CD14-positive monocyte (primary cell): Measurements from ENCODE around the gene P2RX3. TPM values are rescaled to one million over a fixed set of nuclear protein-coding genes. Genes with fewer than 3 reads are reported as not detected.

ENCODE experiments used
- DNase-seq, 3 donors: peaks; one replicate each; pipeline ENCODE4 v3.0.0-alpha.2; 2011 to 2022
- H2AFZ ChIP-seq: 2 replicates; pipeline ENCODE4 v1.6.0; 2012; ENCODE audit warnings: mild to moderate bottlenecking, low read depth, low read length, inconsistent platforms; ENCODE audit not compliant: insufficient read depth, poor library complexity, severe bottlenecking
- H3K27ac ChIP-seq, 2 donors: 1 replicate in 1 of 2; 2 replicates in 1 of 2; pipeline ENCODE4 v1.5.1; 2012 to 2013; ENCODE audit warnings: low read length in 2 of 2, control low read depth in 1 of 2, inconsistent platforms in 1 of 2, low read depth in 1 of 2, mild to moderate bottlenecking in 1 of 2
- H3K27me3 ChIP-seq, 2 donors: one replicate each; pipeline versions ENCODE4 v1.6.0 to v1.6.1; 2011 to 2013; ENCODE audit warnings: low read length in 2 of 2; ENCODE audit not compliant: control insufficient read depth in 2 of 2, insufficient read depth in 2 of 2
- H3K36me3 ChIP-seq, 2 donors: replicated peaks in 1 of 2; 1 replicate in 1 of 2; 2 replicates in 1 of 2; pipeline versions ENCODE4 v1.5.1 to v1.6.1; 2012 to 2013; ENCODE audit warnings: low read length in 2 of 2, control low read depth in 1 of 2, inconsistent platforms in 1 of 2, mild to moderate bottlenecking in 1 of 2; ENCODE audit not compliant: insufficient read depth in 2 of 2, control insufficient read depth in 1 of 2
- H3K4me1 ChIP-seq, 2 donors: 1 replicate in 1 of 2; 2 replicates in 1 of 2; pipeline versions ENCODE4 v1.5.1 to v1.6.1; 2012 to 2013; ENCODE audit warnings: low read length in 2 of 2, control low read depth in 1 of 2, inconsistent platforms in 1 of 2, mild to moderate bottlenecking in 1 of 2, moderate library complexity in 1 of 2; ENCODE audit not compliant: insufficient read depth in 2 of 2, control insufficient read depth in 1 of 2
- H3K4me2 ChIP-seq: replicated peaks from 2 replicates; pipeline ENCODE3; 2012; ENCODE audit warnings: low read length, moderate library complexity, mild to moderate bottlenecking; ENCODE audit not compliant: poor library complexity, severe bottlenecking; ENCODE audit errors: extremely low read depth
- H3K4me3 ChIP-seq, 3 experiments: fragments of 200-600 bp in 1 of 3; sonication (generic) in 1 of 3; replicated peaks in 1 of 3; 1 replicate in 2 of 3; 2 replicates in 1 of 3; pipeline ENCODE4 v1.5.1; 2011 to 2013; ENCODE audit warnings: low read length in 3 of 3, mild to moderate bottlenecking in 3 of 3, control low read depth in 2 of 3, low read depth in 2 of 3, inconsistent platforms in 1 of 3, moderate library complexity in 1 of 3
- H3K79me2 ChIP-seq: 2 replicates; pipeline ENCODE4 v1.6.0; 2012; ENCODE audit warnings: mild to moderate bottlenecking, control low read depth, inconsistent platforms, low read length, moderate library complexity; ENCODE audit not compliant: insufficient read depth
- H3K9ac ChIP-seq: 2 replicates; pipeline ENCODE4 v1.6.0; 2017; ENCODE audit warnings: low read length, mild to moderate bottlenecking; ENCODE audit not compliant: insufficient read depth, poor library complexity, severe bottlenecking
- H3K9me3 ChIP-seq, 2 donors: replicated peaks in 1 of 2; 1 replicate in 1 of 2; 2 replicates in 1 of 2; pipeline versions ENCODE4 v1.5.1 to v1.6.1; 2012 to 2013; ENCODE audit warnings: low read length in 2 of 2, control low read depth in 1 of 2; ENCODE audit not compliant: control insufficient read depth in 1 of 2, insufficient read depth in 1 of 2
- H4K20me1 ChIP-seq: 2 replicates; pipeline ENCODE4 v1.6.0; 2012; ENCODE audit warnings: mild to moderate bottlenecking, low read length, control low read depth, moderate library complexity; ENCODE audit not compliant: insufficient read depth
- H3K27ac Mint-ChIP-seq, 7 donors: one replicate each; pipeline ENCODE4 v1.8.0; 2020; ENCODE audit warnings: mild to moderate bottlenecking in 7 of 7, mixed read lengths in 7 of 7, moderate library complexity in 6 of 7, inconsistent platforms in 2 of 7
- H3K27me3 Mint-ChIP-seq, 3 donors: one replicate each; pipeline ENCODE4 v1.8.0; 2021 to 2022; ENCODE audit warnings: low read depth in 3 of 3, mild to moderate bottlenecking in 3 of 3, mixed read lengths in 3 of 3, moderate library complexity in 3 of 3, inconsistent platforms in 1 of 3
- H3K36me3 Mint-ChIP-seq, 2 donors: one replicate each; pipeline ENCODE4 v1.8.0; 2020; ENCODE audit warnings: mixed read lengths in 2 of 2, inconsistent platforms in 1 of 2, mild to moderate bottlenecking in 1 of 2
- H3K4me1 Mint-ChIP-seq: one replicate; pipeline ENCODE4 v1.8.0; 2020; ENCODE audit warnings: mild to moderate bottlenecking, mixed read lengths
- H3K4me3 Mint-ChIP-seq, 2 donors: one replicate each; pipeline ENCODE4 v1.8.0; 2020; ENCODE audit warnings: mild to moderate bottlenecking in 2 of 2, mixed read lengths in 2 of 2, moderate library complexity in 1 of 2
- H3K9me3 Mint-ChIP-seq, 7 donors: one replicate each; pipeline ENCODE4 v1.8.0; 2020 to 2022; ENCODE audit warnings: mixed read lengths in 7 of 7, mild to moderate bottlenecking in 6 of 7, moderate library complexity in 6 of 7, inconsistent platforms in 2 of 7
- CTCF ChIP-seq: fragments of 200-600 bp; IDR thresholded peaks from one replicate; pipeline ENCODE4 v1.8.0; 2022; ENCODE audit warnings: antibody characterized with exemption, mild to moderate bottlenecking
- WGBS: methylation state at CpG from one replicate; pipeline ENCODE4 v1.1.5; 2013; ENCODE audit warnings: missing lambda C conversion rate; ENCODE audit not compliant: insufficient coverage; 5-methylcytosine and 5-hydroxymethylcytosine counted together
- intact Hi-C, 2 donors: fragments of 100-400 bp; cut with micrococcal nuclease; formaldehyde crosslinking; loops; one replicate each; pipeline versions ENCODE4 v1.15.0 to v1.15.1; 2023
- polyA plus RNA-seq, 3 donors: library from polyadenylated mRNA; depleted of rRNA in 1 of 3; unstranded in 2 of 3; stranded (reverse) in 1 of 3; fragments of 300-500 nt in 2 of 3; fragments of >200 nt in 1 of 3; fragmentation: Illumina TruSeq in 2 of 3; gene quantifications; 1 replicate in 2 of 3; 2 replicates in 1 of 3; pipeline ENCODE4 v1.2.3, GENCODE V29; 2012 to 2021

The P2RX3 gene
- polyA plus RNA-seq, 3 donors, result not detected

- Mint-ChIP-seq H3K4me3 (no peak overlapping the region), H3K4me1 (peaks cover 18% of the 10 kb centered on the region), H3K27ac (no peak overlapping the region), H3K27me3 (peaks cover 7 to 11% (median 8%) of the 10 kb centered on the region in 3 donors), H3K9me3 (peaks cover 0 to 2% (median 0%) of the 10 kb centered on the region in 7 donors), H3K36me3 (no peaks in the 10 kb centered on the region)
- no peak for DNase-seq
- H3K36me3 ChIP-seq, result no peaks in the 10 kb centered on the region
- no peaks in the 10 kb centered on the region for H3K9me3 ChIP-seq
- intact Hi-C loops, result no loop called here
- H3K4me3 ChIP-seq, result no peak overlapping the region
- no peak overlapping the region for H3K4me2 ChIP-seq
- peaks cover 17 to 19% of the 10 kb centered on the region in 2 donors for H3K4me1 ChIP-seq
- TF ChIP-seq CTCF, result no peak
- no peaks in the 10 kb centered on the region for H3K27me3 ChIP-seq
- WGBS, result 90% methylated on average over 5 of the region's 5 CpGs
- no peaks in the 10 kb centered on the region for H4K20me1 ChIP-seq
- H2AFZ ChIP-seq, result no peak overlapping the region
- H3K9ac ChIP-seq, result no peak overlapping the region
- H3K79me2 ChIP-seq, result peaks cover 12% of the 10 kb centered on the region
- H3K27ac ChIP-seq, result no peak overlapping the region
Observed at GRCh38 chr11:57339328-57339727, 1.2 kb downstream of the P2RX3 start.

GRCh38 chr11:57340039-57340615, 2.0 kb downstream of the P2RX3 start:
- H3K36me3 Mint-ChIP-seq, result no peaks in the 10 kb centered on the region
- no peaks in the 10 kb centered on the region for H3K36me3 ChIP-seq
- no peaks in the 10 kb centered on the region for H3K9me3 ChIP-seq
- H4K20me1 ChIP-seq, result no peaks in the 10 kb centered on the region
- no peak overlapping the region for H3K4me3 Mint-ChIP-seq
- H3K9ac ChIP-seq, result no peak overlapping the region
- no peaks in the 10 kb centered on the region for H3K27me3 ChIP-seq
- H3K4me2 ChIP-seq, result no peak overlapping the region
- TF ChIP-seq CTCF, result no peak
- H3K4me1 Mint-ChIP-seq, result peaks cover 10% of the 10 kb centered on the region
- H3K27ac ChIP-seq, result no peak overlapping the region
- WGBS, result 56% methylated on average over 11 of the region's 12 CpGs
- peaks cover 0 to 2% (median 0%) of the 10 kb centered on the region in 7 donors for H3K9me3 Mint-ChIP-seq
- no peak overlapping the region for H3K4me3 ChIP-seq
- DNase-seq, result no peak
- peaks cover 7 to 11% (median 8%) of the 10 kb centered on the region in 3 donors for H3K27me3 Mint-ChIP-seq
- peaks cover 9 to 11% of the 10 kb centered on the region in 2 donors for H3K4me1 ChIP-seq
- H3K79me2 ChIP-seq, result peaks cover 4% of the 10 kb centered on the region
- no peak overlapping the region for H2AFZ ChIP-seq
- H3K27ac Mint-ChIP-seq, result peak overlapping the region in 1 of 7 donors; percentile 59
- intact Hi-C loops, result no loop called here
